PC-3 (cell line): ENCODE measurements around the gene SFT2D1. TPM values are rescaled to one million over a fixed set of nuclear protein-coding genes. Genes with fewer than 3 reads are reported as not detected.

Experiments
- ATAC-seq: fragments of 200-7000 bp; cut with Tn5 transposase; 2 replicates; pipeline ENCODE4 v1.9.1; 2020; ENCODE audit warnings: mild to moderate bottlenecking, moderate library complexity
- BruUV-seq: library from RNA; stranded (reverse); fragments of 400-500 nt; replicated peaks from 2 replicates; lab custom pipeline; 2021; lab: Mats Ljungman, UMichigan
- CTCF ChIA-PET: fragments of 300-600 bp; sonication (Branson Sonifier 250); formaldehyde crosslinking; loops from one replicate; lab custom pipeline; 2022; ENCODE audit warnings: antibody characterized with exemption; lab: Charles Lee
- POLR2A ChIA-PET: fragments of 300-600 bp; sonication (Branson Sonifier 250); formaldehyde crosslinking; loops from one replicate; lab custom pipeline; 2022; ENCODE audit warnings: antibody characterized with exemption; ENCODE audit not compliant: unreplicated experiment; lab: Charles Lee
- DNase-seq: peaks from one replicate; pipeline ENCODE4 v3.0.0-alpha.2; 2015
- H2AFZ ChIP-seq: fragments of 300-600 bp; sonication (generic); 2 replicates; pipeline ENCODE4 v1.6.0; 2016; ENCODE audit warnings: antibody characterized with exemption, low read length
- H3F3A ChIP-seq: fragments of 300-600 bp; sonication (generic); one replicate; pipeline ENCODE4 v1.6.0; 2017; ENCODE audit warnings: antibody characterized with exemption, low read length, control low read depth, mild to moderate bottlenecking; ENCODE audit not compliant: unreplicated experiment
- H3K27ac ChIP-seq: fragments of 300-600 bp; sonication (generic); 2 replicates; pipeline ENCODE4 v1.5.1; 2016; ENCODE audit warnings: mild to moderate bottlenecking, low read length
- H3K27me3 ChIP-seq: fragments of 300-600 bp; sonication (generic); 2 replicates; pipeline ENCODE4 v1.6.1; 2016; ENCODE audit warnings: low read length, mixed read lengths
- H3K36me3 ChIP-seq: fragments of 300-600 bp; sonication (generic); 2 replicates; pipeline ENCODE4 v1.6.1; 2016; ENCODE audit warnings: low read depth, mixed run types, low read length, mixed read lengths
- H3K4me1 ChIP-seq: fragments of 300-600 bp; sonication (generic); 2 replicates; pipeline ENCODE4 v1.5.1; 2016; ENCODE audit warnings: low read length; ENCODE audit not compliant: insufficient read depth
- H3K4me2 ChIP-seq: fragments of 300-600 bp; sonication (generic); 2 replicates; pipeline ENCODE4 v1.6.0; 2016; ENCODE audit warnings: low read length
- H3K4me3 ChIP-seq: fragments of 300-600 bp; sonication (generic); 2 replicates; pipeline ENCODE4 v1.5.1; 2016; ENCODE audit warnings: mild to moderate bottlenecking, low read length, mixed read lengths
- H3K79me2 ChIP-seq: fragments of 300-600 bp; sonication (generic); 2 replicates; pipeline ENCODE4 v1.6.1; 2017; ENCODE audit warnings: low read length, mixed read lengths
- H3K9ac ChIP-seq: fragments of 300-600 bp; sonication (generic); 2 replicates; pipeline ENCODE4 v1.6.0; 2016; ENCODE audit warnings: mild to moderate bottlenecking, low read length
- H3K9me2 ChIP-seq: fragments of 300-600 bp; sonication (generic); replicated peaks from 2 replicates; pipeline ENCODE4 v1.6.1; 2016; ENCODE audit warnings: mixed run types, low read length, mixed read lengths
- H3K9me3 ChIP-seq: fragments of 300-600 bp; sonication (generic); 2 replicates; pipeline ENCODE4 v1.6.1; 2016; ENCODE audit warnings: low read length, mixed read lengths
- H4K20me1 ChIP-seq: fragments of 300-600 bp; sonication (generic); 2 replicates; pipeline ENCODE4 v1.6.1; 2016; ENCODE audit warnings: low read length, mixed read lengths
- EZH2 ChIP-seq: fragments of 300-600 bp; sonication (generic); IDR thresholded peaks from one replicate; pipeline ENCODE4 v1.6.1; 2017; ENCODE audit warnings: antibody characterized with exemption, mild to moderate bottlenecking, low read length; ENCODE audit not compliant: unreplicated experiment
- EZH2phosphoT487 ChIP-seq: fragments of 300-600 bp; sonication (generic); IDR thresholded peaks from 2 replicates; pipeline ENCODE4 v1.6.1; 2018; ENCODE audit warnings: mild to moderate bottlenecking, antibody characterized with exemption, low read length, borderline replicate concordance
- intact Hi-C: fragments of 100-400 bp; cut with micrococcal nuclease; formaldehyde crosslinking; loops from 2 replicates; pipeline ENCODE4 v1.9.0; 2023
- total RNA-seq: library from RNA; depleted of rRNA; stranded (reverse); fragments of >200 nt; gene quantifications from 2 replicates; pipeline ENCODE4 v1.2.3, GENCODE V29; 2014; rRNA removed
- TF ChIP-seq, protein P1 (sequence below): fragments of 300-600 bp; sonication (generic); conservative IDR thresholded peaks from 2 replicates; pipeline ENCODE4 v1.5.1; 2017; ENCODE audit warnings: antibody characterized with exemption, low read depth, mild to moderate bottlenecking, low read length

The SFT2D1 gene
- total RNA-seq, 1 experiment from 2014 or later, result 28.0 TPM

DNA sequence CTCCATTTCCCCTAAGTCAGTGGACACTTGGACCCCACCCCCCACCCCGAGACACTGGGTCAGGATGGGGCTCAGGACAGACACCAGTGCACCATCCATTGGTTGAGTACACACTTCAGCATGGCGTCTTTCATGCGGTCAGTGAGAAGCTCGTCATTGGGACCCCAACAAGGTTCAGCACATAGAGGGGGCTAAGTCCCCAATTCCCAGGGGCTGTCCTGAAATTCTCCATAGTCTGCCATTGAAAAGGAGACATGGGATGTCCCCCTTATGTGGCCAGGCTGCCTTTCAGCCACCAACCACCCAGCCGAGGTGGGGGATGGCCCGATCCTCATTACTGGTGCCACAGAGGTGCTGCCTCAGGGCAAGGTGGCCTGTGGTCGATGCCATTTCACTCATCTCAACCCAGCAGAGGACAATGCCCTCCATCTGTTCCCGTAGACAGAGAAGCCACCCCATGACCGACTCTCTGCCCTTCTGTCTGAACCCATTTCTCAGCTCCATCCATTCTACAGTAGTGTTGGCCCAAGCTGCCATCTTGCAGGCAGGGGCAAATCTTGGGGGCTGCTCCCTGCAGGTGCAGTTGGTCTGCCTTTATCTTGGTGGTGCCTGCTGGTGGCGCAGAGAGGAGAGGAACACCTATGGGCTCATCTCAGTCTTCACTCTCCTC lies 71.5 kb downstream of the SFT2D1 start:
- Histone ChIP-seq H3K27me3 (no peaks in the 10 kb centered on the region), H3F3A (no peaks in the 10 kb centered on the region), H3K9me2 (no peaks in the 10 kb centered on the region), H2AFZ (no peak overlapping the region), H3K4me3 (no peak overlapping the region), H3K9ac (no peak overlapping the region), H4K20me1 (no peaks in the 10 kb centered on the region), H3K36me3 (no peaks in the 10 kb centered on the region), H3K79me2 (no peaks in the 10 kb centered on the region), H3K4me2 (no peak overlapping the region), H3K4me1 (no peaks in the 10 kb centered on the region), H3K27ac (no peak overlapping the region), H3K9me3 (no peaks in the 10 kb centered on the region)
- DNase-seq, result no peak
- no TSS peak for BruUV-seq
- POLR2A ChIA-PET, result no interaction called here
- TF ChIP-seq EZH2 (no peak), EZH2phosphoT487 (no peak)
- TF ChIP-seq, protein P1, sequence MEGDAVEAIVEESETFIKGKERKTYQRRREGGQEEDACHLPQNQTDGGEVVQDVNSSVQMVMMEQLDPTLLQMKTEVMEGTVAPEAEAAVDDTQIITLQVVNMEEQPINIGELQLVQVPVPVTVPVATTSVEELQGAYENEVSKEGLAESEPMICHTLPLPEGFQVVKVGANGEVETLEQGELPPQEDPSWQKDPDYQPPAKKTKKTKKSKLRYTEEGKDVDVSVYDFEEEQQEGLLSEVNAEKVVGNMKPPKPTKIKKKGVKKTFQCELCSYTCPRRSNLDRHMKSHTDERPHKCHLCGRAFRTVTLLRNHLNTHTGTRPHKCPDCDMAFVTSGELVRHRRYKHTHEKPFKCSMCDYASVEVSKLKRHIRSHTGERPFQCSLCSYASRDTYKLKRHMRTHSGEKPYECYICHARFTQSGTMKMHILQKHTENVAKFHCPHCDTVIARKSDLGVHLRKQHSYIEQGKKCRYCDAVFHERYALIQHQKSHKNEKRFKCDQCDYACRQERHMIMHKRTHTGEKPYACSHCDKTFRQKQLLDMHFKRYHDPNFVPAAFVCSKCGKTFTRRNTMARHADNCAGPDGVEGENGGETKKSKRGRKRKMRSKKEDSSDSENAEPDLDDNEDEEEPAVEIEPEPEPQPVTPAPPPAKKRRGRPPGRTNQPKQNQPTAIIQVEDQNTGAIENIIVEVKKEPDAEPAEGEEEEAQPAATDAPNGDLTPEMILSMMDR, result no peak
- CTCF ChIA-PET, result no interaction called here
- intact Hi-C loops, result no loop called here
- ATAC-seq, result no peak

Other genes with a start within 250 kb of the SFT2D1 start
- gene TBXT, start 174.7 kb downstream of the SFT2D1 start, total RNA-seq, result not detected in 2 replicates
- gene PRR18, start 34.2 kb downstream of the SFT2D1 start, total RNA-seq, result not detected in 2 replicates
- gene MPC1, start 40.4 kb upstream of the SFT2D1 start, total RNA-seq, result 10.0 and 26.7 TPM in 2 replicates
- 0.26 and 0.92 TPM in 2 replicates for gene RAMACL, start 244.1 kb upstream of the SFT2D1 start, total RNA-seq